SK-N-DZ (cell line): ENCODE measurements around the gene TBC1D10B.

ENCODE experiments used
- DNase-seq: peaks from one replicate; pipeline ENCODE4 v3.0.0-alpha.2; 2015; ENCODE audit warnings: low spot score

The TBC1D10B gene

DNA sequence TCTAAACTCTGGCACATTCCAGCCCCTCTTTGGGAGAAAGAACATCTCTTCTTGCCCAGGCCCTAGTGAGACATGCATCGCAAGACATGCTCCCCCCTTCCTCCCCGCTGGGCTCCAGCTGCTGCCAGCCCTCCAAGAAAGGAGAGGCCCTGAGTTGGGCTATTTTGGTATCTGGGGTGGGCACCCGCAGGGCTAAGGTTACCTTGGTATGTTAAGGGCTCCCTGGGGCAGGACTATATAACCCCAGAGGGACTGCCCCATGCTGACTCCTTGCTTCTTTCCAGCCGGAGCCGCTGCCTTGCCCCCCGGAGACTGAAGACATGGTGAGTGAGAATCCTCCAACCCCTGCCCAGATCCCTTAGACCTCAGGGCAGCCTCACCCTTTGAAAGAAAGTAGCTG, 4.2 kb upstream of the TBC1D10B start, which contains the start of gene MYL11:
Gene MYL11, plus strand, starts transcription at position 265 of the 400 bp plus-strand sequence. Its CDS starts 56 bp downstream, at position 321.
- DNase-seq, result no peak

DNA sequence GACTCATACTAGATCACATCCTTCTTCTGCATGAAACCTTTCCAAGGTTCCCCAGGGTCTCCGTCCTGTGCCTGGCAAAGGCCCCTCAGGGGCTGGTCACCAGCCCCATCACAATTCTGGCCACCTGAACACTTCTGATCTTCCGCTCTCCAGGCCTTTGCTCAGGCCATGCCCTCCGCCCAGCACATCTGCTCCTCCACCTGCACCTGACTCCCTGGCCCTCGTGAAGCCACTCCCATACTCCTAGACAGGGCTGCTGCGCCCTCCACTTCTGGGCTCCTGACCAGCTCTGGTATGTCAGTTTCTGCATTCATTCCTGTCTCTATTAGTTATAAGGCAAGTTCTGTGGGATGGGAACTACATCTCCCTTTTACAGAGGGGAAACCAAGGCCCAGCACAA, 2.4 kb upstream of the TBC1D10B start:
- DNase-seq, result no peak

DNA sequence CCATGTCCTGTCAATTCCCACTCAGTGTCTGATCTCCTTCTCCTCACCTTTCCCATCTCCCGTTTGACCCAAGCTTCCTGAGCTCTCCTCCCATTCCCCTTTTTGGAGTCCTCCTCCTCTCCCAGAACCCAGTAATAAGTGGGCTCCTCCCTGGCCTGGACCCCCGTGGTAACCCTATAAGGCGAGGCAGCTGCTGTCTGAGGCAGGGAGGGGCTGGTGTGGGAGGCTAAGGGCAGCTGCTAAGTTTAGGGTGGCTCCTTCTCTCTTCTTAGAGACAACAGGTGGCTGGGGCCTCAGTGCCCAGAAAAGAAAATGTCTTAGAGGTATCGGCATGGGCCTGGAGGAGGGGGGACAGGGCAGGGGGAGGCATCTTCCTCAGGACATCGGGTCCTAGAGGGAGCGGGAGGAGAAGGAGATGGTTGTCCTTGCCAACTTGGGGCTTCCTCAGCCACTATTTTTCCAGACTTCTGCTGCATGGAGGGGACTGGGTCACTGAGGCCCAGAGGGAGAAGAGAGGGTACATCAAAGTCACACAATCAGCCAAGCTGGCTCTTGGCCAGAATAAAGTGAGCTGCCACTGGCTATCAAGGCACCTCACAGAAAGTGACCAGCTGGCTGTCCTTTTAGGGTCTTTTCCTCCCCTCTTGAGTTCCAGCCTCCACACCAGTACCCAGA, 1.9 kb upstream of the TBC1D10B start:
- DNase-seq, result no peak

DNA sequence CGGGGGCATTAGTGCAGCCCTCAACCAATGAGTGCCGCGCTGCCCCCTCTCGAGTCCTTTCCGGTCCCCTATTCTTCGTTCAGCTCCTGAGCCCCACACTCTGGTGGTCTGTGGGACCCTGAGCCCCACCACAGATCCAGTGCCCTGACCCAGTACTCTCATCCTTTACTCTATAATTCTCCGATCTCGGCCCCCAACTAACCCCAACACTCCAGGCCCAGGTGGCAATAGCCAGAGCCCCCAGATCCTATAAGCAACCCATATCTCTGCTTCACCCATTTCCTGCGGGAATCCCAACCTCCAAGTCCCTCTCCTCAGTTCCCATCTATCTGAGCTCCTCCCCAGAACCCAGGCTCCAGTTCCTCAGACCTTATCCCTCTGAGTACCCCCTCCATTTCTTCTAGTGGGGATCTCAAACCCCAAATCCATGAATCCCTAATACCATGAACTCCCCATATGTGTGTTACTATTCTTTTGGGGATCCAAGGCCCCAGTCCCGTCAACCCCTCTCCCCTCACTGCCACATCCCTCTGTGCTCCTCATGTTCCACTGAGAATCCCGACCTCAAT, 1.0 kb upstream of the TBC1D10B start:
- DNase-seq, result no peak

DNA sequence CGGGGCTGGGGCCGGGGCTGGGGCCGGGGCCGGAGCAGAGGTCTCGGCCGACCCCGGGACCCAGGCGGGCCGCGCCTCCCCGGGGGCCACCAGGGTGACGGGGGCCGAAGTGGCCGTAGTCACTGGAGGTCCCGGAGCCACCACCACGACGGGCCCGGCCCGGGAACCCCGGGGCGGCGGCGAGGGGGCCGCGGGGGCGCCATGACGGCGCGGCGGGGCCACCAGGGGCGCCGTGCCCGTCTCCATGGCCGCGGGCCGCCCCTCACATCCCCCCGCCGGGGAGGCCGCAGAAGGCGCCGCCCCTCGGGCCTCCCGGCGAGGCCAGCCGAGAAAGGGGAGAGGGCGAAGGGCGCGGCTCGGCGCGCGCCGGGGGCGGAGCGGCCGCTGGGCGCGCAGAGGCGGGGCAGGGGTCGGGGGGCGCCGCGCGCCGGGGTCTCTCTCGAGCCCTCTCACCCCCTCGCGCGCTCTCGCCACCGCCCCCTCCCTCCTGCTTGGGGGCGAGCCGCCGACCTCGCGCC, 297 bp downstream of the TBC1D10B start:
- no peak for DNase-seq

DNA sequence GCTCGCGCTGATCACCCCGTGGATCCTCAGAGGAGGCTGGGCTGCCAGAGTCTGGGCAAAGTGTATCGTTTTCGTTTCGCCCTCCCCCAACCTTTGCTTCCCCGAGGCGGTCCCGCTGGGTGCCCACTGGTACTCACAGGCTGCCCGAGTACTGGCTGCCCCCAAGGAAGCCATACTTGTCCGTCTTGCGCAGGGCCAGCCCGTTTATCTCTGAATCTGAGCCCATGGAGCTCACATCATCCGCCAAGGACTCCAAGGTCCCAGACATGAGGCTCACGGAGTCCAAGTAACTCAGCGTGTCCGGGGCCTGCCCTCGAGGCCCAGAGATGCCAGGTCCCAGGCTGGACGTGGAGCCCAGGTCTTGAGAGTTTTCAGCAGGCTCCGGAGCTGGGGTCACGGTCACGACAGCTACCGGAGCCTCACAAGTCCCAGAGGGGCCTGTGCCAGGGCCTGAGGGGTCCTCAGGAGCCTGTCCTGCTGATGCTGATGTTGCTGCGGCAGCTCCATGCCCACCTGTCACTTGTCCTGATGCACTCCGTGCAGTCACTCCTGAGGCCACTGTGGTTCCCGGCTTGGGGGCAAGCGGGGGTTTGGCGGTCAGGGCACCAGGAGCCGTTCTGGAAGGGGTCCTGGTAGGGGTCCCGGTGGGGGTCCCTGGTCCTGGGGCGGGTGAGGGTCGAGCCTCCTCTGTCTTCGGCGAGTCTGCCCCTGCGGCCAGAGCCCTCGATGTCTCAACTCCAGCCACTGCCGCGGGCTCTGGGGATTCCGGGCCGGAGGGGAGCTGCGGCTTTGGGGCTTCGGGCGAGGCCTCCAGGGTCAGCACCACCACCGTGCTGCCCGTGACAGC, 980 bp downstream of the TBC1D10B start:
- DNase-seq, result no peak

DNA sequence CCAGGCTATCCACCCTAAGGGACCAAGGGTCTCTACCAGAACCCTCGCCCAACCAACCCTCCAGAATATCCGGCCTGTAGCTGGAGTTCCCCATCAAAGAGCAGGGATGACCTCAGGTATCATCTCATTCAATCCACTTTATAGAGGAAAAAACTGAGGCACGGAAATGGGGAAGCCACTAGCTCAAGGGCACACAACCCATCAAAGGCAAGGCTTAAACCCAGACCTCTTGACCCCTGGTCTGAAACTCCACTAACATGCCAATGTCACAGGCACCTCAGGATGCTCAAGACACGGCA, 1.6 kb downstream of the TBC1D10B start:
- DNase-seq, result no peak

DNA sequence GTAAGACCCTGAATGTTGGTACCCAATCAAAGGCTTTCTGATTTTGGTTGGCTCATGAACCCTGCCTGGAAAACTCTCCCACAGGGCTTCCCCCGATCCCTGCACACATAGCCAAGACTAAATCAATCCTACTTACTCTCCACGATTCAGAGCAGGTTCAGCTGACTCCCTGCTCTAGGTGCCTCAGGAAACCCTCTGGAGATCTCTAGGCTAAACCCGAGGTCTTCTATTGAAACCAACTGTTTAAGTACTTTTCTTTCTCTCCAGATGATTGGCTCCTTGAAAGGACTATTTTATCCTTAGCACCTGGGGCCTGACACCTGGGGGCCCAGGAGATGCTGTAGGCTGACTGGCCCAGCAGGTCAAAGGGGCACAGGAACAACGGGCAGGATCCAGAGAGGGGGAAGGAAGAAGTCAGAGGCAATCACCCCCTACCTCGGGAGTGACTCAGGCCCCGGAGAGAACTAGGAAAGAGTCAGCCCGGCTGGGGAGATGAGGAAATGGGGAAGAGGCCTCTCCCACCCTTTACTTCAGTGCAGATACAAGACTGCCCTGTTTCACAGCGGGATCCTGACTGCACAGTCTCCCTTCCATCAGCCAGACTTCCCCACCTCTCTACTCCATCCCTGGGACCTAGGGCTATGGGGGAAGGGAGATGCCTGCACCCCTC, 2.0 kb downstream of the TBC1D10B start:
- no peak for DNase-seq

DNA sequence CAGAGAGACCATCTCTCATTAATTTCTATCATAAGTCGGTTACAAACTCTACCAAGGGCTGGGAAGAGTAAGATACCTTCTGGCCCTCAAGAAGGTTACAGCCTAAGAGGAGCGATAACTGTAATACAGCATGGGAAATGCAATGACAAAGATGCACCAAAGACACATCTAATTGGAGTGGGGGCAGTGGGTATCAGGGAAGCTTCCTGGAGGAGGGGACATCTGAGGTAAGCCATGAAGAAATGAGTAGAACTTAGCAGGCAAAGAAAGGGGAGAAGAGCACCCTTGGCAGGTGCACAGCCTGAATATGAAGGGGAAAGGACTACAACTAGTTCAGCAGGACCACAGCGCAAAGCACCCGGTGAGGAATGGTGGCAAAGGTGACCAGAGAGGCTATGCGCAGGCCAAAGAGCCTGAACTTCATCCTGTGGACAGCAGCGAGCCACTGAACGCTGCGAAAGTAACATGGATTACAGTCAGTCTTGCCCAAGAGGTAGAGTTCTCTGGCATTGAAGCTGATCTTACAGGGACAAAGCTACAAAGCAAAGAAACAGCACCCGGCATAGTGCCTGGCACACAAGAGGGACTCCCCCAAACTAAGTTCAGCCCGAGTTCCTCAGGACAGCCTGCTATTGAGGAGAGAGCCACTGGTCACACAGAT, 2.8 kb downstream of the TBC1D10B start:
- no peak for DNase-seq

DNA sequence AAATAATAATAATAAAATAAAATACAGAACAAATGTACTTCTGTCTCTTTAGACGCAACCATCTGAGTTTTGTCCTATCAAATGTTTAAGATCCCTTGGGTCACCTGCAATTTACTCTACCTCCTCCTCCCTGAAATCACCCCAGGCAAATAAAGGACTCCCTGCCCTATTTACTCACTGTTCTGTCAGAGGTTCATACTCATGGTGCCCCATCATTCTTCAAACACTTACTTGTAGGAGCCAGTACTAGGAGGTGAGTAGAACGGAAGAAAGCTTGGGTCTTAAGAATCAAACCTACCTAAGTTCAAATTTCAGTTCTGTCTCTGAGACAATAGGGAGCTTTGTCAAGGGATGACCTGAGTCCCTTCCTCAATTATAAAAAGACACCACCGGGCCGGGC, 3.8 kb downstream of the TBC1D10B start:
- no peak for DNase-seq

DNA sequence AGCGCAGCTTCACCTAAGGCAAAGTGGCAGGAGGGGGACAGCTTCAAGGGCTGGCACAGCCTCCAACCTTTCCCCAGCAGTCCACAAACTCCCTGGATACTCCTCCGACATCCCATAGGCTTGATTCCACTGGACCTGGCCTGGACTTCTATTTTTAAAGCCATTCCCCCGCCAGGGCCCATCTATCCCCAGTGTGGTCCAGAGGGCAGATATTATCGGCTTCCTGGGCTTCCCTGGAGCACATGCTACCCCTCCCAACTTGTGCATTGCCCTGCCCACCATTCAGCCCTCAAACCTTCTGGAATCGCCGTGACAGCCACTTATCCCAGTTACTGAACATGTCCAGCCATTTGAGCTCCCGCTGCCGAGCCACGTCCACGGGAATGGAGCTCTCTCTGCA, 5.1 kb downstream of the TBC1D10B start:
- DNase-seq, result no peak

DNA sequence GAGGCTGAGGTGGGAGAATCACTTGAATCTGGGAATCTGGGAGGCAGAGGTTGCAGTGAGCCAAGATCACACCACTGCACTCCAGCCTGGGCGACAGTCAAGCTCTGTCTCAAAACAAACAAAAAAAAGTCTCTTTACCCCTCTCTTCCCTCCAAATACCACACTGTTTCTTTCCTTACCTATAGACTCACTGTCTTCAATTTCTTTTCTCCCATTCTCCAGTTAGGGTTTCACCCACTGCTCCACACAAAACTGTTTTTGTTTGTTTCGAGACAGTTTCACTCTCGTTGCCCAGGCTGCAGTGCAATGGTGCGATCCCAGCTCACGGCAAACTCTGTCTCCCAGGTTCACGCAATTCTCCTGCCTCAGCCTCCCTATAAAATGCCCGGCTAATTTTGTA, 9.1 kb downstream of the TBC1D10B start:
- no peak for DNase-seq

DNA sequence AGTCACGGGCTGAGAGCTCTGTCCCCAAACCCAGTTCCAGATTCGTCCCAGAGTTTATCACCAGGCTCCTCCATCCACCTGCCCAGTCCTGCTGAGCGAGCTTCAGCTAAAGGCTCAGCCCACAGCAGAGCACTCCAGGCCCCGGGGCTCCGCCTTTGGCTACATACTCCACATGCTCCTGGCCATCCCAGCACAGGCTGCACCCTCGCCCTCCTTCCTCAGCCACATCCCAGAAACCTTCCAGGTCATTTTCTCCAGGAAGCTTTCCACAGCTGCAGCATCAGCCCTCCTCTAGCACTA, 10.5 kb downstream of the TBC1D10B start:
- no peak for DNase-seq

DNA sequence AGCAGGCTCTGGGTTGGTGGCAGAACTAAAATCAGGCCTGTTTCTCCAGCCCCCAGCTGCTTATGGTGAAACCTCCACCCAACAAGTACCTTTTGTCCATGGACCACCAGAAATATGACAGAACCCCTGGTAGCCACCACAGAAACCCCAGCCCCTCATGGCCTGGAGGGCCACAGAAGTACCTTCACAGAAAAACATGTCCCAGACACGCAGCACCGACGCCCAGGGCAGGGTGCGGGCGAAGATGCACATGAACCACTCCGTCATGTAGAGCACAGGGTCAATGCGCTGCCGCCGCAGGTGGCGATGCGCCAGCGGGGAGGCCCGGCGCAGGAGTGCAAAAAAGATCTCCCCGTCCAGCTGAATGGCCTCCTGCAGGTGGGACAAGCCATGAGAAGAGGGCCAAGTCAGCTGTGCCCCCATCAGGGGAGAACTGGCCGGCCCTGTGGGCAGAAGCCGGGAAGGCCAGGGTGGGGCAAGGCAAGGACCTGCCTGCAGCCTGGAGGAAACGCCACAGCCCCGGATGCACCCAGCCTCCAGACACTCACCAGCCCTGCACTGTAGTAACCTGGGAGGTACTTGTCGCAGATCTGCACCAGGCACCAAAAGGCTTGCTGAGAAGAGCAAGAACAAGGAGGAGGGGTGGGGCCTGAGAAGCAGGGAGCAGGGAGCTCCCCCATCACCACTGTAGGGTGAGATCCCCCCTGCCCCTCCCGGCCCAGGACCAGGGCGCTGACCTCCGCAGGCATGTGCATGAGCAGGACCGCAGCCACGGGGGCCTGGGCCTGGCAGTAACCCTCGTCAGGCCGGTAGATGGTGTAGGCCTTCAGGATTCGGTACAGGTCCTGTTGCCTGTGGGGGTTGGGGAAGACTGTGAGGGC, 11.1 kb downstream of the TBC1D10B start:
- no peak for DNase-seq

DNA sequence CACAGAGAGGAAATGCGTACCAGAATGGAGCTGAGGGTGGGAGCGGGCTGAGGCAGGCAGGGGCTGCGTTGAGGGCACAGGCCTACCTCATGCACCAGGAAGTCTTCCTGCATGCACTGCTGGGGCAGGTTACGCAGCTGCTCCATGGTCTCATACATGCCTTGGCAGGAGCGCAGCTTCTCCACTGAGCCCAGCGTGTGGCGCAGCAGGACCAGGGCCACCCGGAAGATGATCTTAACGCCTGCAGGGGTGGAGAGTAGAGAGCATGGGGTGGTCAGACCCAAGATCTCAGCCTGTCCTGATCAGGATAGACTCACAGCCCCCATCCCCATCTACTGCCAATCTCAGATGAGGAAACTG, 11.7 kb downstream of the TBC1D10B start:
- DNase-seq, result no peak

DNA sequence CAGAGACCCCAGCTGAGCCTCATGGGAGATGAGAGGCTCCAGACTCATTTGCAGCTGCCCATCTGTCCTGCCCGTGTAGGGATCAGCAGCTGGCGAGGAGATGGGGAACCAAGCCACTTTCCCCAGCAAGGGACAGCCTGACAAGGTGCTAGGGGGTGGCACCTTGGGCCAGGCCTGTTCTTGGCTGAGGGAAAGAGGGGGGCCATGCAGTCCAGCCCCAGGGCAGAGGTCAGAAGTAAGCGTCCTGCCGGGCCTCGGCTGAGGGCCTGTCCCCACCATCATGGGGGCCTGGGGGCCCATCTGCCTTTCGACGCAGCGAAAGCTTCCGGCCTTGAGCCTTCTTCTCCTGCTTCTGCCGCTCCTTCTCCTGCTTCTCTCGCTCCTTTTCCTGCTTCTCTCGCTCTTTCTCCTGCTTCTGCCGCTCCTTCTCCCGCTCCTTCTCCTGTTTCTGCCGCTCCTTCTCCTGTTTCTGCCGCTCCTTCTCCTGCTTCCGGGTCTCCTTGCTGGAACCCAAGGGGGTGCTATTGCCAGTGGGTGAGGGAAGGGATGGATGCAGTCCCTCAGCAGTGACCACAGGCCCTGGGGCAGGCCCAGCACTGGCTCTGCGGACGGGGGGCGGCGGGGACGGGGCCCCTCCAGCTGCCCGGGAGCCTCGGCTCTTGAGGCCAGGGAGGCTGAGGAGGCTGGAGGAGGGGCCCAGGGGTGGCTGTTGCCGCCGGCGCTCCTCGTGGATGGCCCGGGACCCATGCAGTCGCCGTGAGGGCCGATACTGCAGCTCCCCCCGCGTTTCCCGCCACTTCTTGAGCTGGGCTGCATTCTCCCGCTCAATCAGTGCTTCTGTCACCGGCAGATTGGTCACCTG, 12.3 kb downstream of the TBC1D10B start:
- no peak for DNase-seq

DNA sequence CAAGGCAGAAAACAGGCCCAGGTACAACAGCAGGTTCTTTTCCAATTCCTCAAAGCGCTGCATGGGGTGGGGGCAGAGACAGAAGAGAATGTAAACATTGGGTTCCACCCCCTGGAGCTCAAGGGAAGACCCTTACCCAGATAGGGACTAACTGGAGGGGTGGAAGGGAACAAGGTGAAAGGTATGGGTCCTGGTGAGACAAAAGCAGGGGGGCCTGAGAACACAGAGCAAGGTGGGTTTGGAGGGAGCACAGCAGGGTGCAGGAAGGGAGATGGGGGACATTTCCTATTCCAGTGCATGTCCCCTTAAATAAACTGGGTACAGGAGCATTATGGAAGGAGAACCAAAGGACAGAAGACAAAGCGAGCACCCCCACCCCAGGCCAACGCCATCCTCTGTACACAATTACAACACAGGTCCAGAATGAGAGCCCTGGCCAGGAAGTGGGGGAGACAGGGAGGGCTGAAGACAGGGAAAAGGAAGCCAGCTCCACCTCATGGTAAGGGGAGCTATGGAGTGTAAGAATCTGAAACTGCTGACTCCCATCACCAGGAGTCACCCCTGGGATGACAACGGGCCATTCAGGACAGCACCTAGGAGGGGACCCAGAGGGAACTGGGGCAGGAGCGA, 13.1 kb downstream of the TBC1D10B start:
- DNase-seq, result no peak

DNA sequence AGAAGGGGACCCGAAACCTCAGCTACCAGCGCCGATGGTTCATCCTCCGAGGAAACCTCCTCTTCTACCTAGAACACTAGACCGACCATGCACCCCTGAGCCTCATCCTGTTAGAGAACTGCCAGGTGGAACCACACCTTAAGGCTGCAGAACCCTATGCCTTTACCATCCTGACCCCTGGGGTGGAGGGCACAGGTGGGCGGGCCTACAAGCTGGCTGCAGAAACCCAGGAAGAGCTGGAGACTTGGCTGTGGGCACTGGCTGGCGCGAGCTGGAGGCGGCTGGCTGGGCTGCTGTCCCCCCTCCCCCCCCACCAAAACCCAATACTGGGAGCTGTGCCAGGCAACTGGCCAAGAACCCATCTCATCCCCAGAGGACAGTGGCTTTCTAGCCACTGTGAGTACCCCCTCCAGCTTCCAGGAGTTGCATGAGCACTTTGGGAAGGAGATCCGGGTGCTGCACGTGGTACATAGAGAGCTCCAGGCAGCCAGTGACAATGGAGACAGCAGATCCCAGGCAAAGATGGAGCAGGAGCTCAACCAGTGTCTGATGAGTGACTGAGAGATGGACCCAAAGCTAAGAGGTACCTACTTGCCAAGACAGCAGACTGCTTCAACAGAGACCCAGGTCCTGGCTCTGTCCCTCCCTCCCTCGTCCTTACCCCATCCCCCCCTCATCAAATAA, 13.8 kb downstream of the TBC1D10B start:
- no peak for DNase-seq

DNA sequence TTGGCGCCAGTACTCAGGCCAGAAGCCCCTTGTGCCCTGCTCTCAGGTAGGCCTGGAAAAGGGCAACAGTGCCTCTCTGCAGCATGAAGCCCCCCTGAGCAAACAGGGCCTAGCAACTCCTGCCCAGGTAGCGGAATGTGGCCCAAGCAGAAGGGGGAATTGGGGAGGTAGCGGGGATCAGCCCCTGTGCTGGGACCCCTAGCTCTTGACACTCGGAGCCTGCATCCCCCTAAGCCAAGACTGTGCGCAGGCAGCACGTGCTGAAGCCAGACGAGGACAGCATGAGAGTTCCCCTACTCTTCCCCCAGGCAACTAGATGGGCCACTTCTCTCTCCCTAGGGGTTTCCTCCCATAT, 14.4 kb downstream of the TBC1D10B start:
- no peak for DNase-seq
